Measurements from ENCODE around the gene CPA4.

- TF ChIP-seq CTCF (IDR thresholded peaks at IDR 0.05; ENCODE audit: low read depth, low read length): no peak
- TF ChIP-seq POLR2A (IDR thresholded peaks at IDR 0.05; ENCODE audit: extremely low read depth, insufficient read length): no peak
- no peak for TF ChIP-seq MAX (IDR thresholded peaks at IDR 0.05; ENCODE audit: low read depth, low read length)
Measured at GRCh38 chr7:130332259-130333053, 39.5 kb downstream of the CPA4 start.
